Adrenal gland (tissue), 5 donors: Measurements from ENCODE around the gene CHD9.

Source experiments
- CTCF ChIP-seq, 6 experiments: fragments of 450-650 bp in 4 of 6; fragments of 200-600 bp in 2 of 6; sonication (generic) in 1 of 6; IDR thresholded peaks; 1 replicate in 5 of 6; 2 replicates in 1 of 6; pipeline versions ENCODE4 v1.5.1 to v1.8.0; 2016 to 2021; ENCODE audit warnings: antibody characterized with exemption in 6 of 6, mild to moderate bottlenecking in 2 of 6, moderate library complexity in 1 of 6
- POLR2A ChIP-seq, 2 donors: fragments of 450-650 bp; IDR thresholded peaks; one replicate each; pipeline ENCODE4 v1.6.1; 2017; ENCODE audit warnings: antibody characterized with exemption in 2 of 2, mild to moderate bottlenecking in 2 of 2, moderate library complexity in 1 of 2
- donor health status: DM: no; HTN: no; CAD: no.

GRCh38 chr16:53040788-53041187 lies 14.0 kb upstream of the CHD9 start:
- TF ChIP-seq CTCF (IDR thresholded peaks at IDR 0.05) (no peak), POLR2A (IDR thresholded peaks at IDR 0.05) (no peak)
